ENCODE data around the gene ITGAE.
"Not testable (repeated sequence)": the region's sequence is repeated elsewhere in the genome, so short reads cannot be mapped to it uniquely, and the experiment has no call there.

The ITGAE gene

DNA sequence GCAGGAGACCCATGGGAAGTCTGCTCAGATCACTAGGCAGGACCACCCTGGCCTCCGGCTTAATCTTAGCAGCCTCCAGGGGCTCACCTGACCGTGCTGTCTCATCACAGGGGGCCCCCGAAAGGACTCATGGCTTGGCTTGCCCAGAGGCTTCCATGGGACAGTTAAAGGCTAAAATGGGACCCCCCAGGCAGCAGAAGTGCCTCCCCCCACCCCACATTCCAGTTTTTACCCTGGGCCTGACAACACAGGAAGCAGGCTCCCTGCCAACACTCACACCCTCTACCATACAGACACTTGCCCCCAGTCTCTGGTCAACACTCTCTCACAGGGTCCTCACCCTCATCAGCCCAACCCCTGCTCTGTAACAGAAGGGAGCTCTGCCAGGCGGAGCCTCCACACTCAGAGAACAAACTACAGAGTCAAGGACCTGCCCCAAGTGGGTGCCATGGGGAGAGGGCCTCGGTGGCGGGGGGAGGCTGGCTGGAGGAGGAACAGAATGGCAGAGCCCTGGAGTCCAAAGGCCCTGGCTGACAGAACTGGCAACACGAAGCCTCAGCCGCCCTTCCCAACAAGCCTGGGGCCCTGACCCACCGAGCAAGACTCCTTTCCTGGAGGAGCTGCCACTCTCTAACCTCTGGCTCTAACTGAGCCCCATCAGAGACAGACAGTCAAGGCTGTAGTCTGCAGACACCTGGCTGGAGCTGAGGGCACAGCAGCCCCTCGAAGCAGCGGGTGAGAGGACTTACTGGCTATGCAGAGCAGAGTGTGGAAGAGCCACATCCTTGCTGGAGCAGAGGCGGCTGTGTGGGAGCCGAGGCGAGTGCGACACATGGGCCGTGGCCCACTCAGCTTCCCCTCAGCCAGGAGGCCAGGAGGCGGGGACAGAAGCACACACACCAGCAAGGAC, at the start of gene ITGAE:
TSS of gene ITGAE (minus strand) at position 827 of the 910 bp plus-strand sequence. CDS start at position 783, 44 bp downstream.
- no peak for DNase-seq

GRCh38 chr17:3848229-3848835, 47.3 kb upstream of the ITGAE start:
- DNase-seq = no peak

DNA sequence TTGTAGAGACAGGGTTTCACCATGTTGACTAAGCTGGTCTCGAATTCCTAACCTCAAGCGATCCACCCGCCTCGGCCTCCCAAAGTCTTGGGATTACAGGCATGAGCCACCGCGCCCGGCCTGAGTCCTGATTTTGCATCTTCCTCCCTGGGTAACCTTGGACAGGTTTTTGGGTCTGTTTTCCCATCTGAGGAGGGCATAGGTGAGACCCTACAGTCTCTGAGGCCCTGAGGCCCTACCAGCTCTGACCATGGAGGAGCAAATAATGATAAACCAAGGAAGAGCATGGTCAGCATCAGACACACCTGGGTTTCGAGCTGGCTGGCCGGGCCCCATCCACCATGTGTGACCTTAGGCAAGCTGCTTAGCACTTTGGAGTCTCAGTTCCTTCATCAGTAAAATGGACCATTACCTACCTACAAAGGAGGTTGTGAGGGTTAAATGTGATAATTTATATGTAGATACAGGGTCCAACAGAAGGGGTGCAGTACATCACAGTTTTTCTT, 46.2 kb upstream of the ITGAE start:
- no peak for DNase-seq

DNA sequence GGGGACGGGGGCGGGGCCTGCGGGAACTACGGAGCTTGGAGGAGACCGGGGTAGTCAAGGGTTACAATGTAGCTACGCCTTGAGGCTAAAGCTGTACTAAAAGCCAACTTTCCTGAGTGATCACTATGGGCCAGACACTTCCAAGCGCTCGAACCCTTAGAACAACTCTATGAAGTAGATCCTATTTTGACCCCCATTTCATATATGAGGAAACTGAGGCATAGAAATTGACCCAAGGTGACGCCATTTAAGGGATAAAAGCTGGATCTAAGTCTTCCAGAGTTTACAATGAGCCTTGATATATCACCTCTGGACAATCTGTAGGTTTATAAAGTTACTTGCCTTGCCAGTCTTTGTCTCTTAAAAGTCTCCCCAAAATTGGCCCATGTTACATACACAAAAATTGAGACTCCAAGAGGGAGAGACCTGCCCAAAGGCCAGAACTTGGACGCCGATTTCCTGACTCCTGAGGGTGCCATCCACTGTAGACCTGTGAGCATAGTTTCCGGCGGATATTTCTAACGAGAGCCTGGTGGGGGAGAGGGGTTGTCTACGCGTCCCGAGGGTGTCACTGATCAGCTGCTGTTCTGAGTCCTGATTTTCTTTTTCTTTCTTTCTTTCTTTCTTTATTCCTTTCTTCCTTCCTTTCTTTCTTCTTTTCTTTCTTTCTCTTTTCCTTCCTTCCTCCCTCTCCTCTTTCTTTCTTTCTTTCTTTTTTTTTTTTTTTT, 45.6 kb upstream of the ITGAE start:
- no peak for DNase-seq

GRCh38 chr17:3845621-3846436, 44.8 kb upstream of the ITGAE start, which contains the start of gene NCBP3:
Gene NCBP3, minus strand, starts transcription at chr17:3846246. Its CDS starts 23 bp downstream, at chr17:3846223.
- DNase-seq = peak; percentile 97

DNA sequence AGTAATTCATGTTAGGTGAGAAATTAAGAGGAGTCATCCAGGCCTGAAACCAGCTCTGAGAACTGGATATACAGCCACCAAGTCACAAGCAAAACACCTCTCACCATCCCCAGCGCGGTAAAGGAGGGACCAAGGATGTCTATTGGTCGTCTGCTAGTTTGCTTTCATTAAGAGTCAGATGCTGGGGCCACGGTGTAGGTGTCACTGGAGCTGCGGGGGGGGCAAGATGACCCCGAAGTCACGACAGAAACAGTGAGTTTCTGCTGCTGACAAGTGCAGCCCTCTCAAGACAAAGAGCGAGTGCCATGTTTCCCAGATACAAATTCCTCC, 44.3 kb upstream of the ITGAE start:
- no peak for DNase-seq

GRCh38 chr17:3844556-3844955, 43.6 kb upstream of the ITGAE start:
- DNase-seq = not testable (repeated sequence)

DNA sequence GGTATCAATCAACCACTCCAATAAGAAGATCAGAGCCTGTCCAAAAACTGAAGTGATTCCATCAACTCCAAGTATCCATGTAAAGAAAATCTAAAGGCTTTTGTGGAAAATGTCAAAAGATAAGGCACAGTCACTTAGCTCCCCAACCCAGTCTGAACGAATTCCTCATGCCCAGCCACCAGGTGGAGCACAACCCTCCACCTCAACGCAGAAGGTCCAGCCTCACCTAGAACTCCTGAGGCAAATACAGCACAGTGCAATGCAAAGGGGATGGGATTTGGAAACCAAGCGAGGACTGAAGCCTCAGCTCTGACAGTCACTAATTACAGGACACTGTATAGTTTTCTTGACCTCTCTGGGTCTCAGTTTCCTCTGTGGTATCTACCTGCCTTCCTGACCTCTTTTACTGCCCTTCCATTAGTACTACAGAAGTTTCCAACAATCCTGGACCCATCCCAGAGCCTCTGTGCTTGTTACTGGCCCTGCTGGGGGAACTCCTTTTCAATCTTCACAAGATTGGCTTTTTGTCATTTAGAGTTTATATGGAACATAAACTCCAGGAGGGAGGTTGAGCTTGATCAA, 43.0 kb upstream of the ITGAE start:
- DNase-seq = no peak

DNA sequence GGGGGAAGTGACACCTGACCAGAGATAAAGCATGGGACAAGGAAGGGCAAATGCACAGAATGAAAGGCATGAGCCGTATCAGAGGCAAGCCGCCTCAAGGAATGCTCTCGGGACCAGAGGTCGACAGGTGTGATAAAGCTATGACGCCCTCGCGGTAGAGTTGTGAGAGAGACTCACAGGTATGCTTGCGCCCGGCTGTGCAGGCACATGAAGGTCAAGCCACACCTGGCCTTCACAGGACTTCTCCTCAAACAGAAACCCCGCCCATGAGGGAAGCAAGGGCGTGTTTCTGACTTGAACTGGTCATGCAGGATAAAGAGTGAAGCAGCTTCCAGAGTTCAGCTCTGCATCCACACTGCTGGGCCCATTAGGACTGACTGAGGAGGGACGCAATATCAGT, 37.2 kb upstream of the ITGAE start:
- DNase-seq = no peak

- no peak for DNase-seq
Observed at GRCh38 chr17:3836551-3836950, 35.6 kb upstream of the ITGAE start.

DNA sequence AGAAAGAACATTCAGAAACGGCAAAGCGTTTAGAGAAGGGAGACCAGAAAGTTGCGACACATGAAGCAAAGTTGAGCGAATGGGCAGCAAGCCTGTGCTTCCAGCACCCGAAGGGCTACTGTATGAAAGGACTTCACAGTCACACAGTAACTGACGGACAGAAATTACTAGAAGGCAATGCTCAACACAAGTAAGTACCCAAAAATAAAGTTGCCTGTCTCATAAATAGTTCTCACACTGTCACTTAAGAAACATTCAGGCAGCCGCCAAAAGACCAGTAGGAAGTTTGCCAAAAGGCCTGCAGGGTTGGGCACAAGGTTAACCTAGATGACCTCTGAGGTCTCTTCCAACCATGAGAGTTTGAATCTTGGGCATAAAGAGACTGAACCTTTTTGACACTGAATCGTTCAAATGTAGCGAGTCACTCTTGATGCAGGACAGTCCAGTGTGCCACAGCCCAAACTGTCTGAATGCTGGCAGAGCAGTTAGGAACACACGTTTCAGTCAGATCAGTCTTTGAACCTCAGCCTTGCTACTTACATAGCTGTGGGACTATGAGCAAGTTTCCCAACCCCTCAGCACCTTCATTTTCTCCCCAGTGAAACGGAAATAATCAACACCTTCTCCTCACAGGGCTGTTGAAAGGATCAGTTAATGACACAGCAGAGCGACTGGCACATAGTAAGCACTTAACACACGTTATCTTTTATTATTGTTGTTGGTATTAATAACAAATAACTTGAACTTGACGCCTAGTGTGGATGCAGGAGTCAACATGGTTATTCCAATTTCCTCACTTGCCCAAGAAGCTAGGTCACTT, 34.6 kb upstream of the ITGAE start:
- no peak for DNase-seq

- no peak for DNase-seq
Observed at GRCh38 chr17:3834811-3835210, 33.8 kb upstream of the ITGAE start.

- DNase-seq = no peak
Observed at GRCh38 chr17:3828852-3829232, 27.9 kb upstream of the ITGAE start.

DNA sequence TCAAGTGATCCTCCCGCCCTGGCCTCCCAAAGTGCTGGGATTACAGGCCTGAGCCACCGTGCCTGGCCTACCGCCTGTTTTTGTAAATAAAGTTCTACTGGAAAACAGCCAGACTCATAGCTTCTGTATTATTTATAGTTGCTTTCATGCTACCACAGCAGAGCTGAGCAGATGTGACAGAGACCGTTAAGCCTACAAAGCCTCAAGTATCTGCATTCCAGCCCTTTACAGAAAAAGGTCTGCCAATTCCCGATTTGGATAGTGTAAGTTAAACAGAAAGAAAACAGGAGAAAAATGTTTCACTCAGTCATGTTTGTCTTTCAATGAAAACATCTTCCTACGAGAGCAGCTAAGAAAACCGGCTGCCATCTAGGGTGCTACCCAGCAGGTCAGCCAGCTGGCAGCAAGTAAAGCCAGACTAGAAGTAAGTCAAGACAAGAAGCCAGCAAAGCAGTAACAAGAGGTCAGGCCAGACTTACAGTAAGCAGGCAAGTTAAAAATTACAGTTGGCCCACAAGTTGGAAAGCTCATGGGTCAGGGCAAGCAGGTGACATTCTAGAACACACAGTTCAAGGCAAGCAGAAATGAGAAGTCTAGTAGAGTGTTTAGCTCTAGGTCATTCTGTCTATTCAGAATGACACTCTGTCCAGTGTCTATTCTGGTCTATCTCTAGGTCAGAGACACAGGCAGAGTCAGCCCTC, 27.3 kb upstream of the ITGAE start:
- no peak for DNase-seq

- DNase-seq = peak; percentile 74
Observed at GRCh38 chr17:3827124-3827773, 26.3 kb upstream of the ITGAE start.

GRCh38 chr17:3826191-3826590, 25.2 kb upstream of the ITGAE start:
- DNase-seq = no peak

DNA sequence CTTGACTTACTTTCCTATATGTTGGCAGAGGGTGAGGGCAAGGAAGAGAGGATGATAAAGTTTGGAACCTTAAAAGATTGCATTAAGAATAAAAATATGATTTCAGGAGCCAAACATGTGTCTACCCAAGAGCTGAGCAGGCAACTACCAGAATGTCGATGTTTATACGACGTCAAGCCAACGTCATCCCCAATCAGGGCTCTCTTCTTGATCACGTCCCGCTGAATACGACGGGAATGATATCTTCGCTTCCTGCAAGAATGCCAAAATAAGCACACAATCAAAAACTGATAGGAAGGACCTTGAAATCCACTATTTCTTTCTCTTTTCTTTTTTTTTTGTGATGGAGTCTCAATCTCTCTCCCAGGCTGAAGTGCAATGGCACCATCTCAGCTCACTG, 20.1 kb upstream of the ITGAE start:
- DNase-seq = no peak

- no peak for DNase-seq
Observed at GRCh38 chr17:3818786-3819185, 17.8 kb upstream of the ITGAE start.

DNA sequence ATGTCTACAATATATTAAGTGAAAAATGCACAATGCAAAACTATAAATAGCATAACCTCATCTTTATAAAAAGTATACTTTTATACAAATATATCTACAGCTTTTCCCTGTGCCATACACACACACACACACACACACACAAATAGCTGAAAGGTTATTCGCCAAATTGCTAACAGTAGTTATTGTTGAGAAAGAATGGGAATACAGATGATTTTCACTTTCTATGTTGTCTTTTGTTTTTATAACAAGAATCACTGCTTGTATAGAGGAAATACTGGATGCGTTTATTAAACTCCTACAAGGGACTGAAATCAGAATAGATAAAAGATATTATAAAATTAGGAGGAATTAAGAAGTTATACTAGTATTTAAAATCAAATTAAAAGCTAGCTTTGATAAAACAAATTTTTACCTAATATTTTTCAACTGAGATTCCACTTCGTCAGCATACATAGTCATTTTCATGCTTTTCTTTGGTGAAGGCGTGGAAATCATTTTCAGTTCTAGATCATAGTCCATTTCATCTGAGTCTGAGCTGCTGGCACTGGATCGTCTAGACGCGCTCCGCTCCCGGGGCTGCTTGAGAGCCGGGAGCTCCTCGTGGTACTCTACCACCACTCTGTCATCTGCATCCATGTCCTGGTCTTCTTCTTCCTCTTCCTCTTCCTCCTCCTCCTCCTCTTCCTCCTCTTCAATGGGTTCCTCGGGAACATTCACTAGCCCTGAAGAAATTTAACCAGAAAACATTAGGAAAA, 17.0 kb upstream of the ITGAE start:
- DNase-seq = no peak

All from eye (tissue), 1 donor.